SKM-1 treated with dmso at 0.1 percent for 144 hours (cell line): ENCODE measurements around the gene CEP135.

Source experiments
- DNase-seq: peaks from one replicate; lab custom pipeline; 2025; ENCODE audit not compliant: unreplicated experiment; lab: John Stamatoyannopoulos, UW

The CEP135 gene

GRCh38 chr4:56007154-56007553 lies 58.4 kb downstream of the CEP135 start:
- DNase-seq: no peak

GRCh38 chr4:56008206-56008605 lies 59.5 kb downstream of the CEP135 start:
- no peak for DNase-seq

GRCh38 chr4:56026596-56026995 lies 77.9 kb downstream of the CEP135 start:
- no peak for DNase-seq

GRCh38 chr4:56028165-56028564 lies 79.4 kb downstream of the CEP135 start:
- DNase-seq: no peak

GRCh38 chr4:56038487-56039162 lies 89.9 kb downstream of the CEP135 start:
- no peak for DNase-seq

GRCh38 chr4:56040842-56041241 lies 92.1 kb downstream of the CEP135 start:
- no peak for DNase-seq

- DNase-seq: no peak
These were observed 93.5 kb downstream of the CEP135 start for GRCh38 chr4:56042225-56042624.

- peak; percentile 44 for DNase-seq
These were observed 99.6 kb downstream of the CEP135 start for GRCh38 chr4:56048383-56048701.

- DNase-seq: peak; percentile 72
These were observed 100.1 kb downstream of the CEP135 start for GRCh38 chr4:56048702-56049431.

GRCh38 chr4:56050625-56051024 lies 101.9 kb downstream of the CEP135 start:
- DNase-seq: peak; percentile 8

GRCh38 chr4:56051029-56051709 lies 102.4 kb downstream of the CEP135 start:
- no peak for DNase-seq

- DNase-seq: no peak
These were observed 102.9 kb downstream of the CEP135 start for GRCh38 chr4:56051710-56052075.

GRCh38 chr4:56052481-56052880 lies 103.7 kb downstream of the CEP135 start:
- no peak for DNase-seq

- no peak for DNase-seq
These were observed 104.2 kb downstream of the CEP135 start for GRCh38 chr4:56052966-56053365.

- DNase-seq: no peak
These were observed 106.6 kb downstream of the CEP135 start for GRCh38 chr4:56055027-56055977.

- no peak for DNase-seq
These were observed 107.2 kb downstream of the CEP135 start for GRCh38 chr4:56055991-56056390.

- no peak for DNase-seq
These were observed 109.8 kb downstream of the CEP135 start for GRCh38 chr4:56058555-56058954.

- DNase-seq: no peak
These were observed 111.3 kb downstream of the CEP135 start for GRCh38 chr4:56060036-56060435.

GRCh38 chr4:56062106-56062505 lies 113.4 kb downstream of the CEP135 start:
- no peak for DNase-seq

GRCh38 chr4:56062526-56063145 lies 113.9 kb downstream of the CEP135 start:
- DNase-seq: no peak

- no peak for DNase-seq
These were observed 117.7 kb downstream of the CEP135 start for GRCh38 chr4:56066493-56066892.
